IPS-NIHi11 (cell line): ENCODE data around the gene ANKMY1.

ENCODE experiments used
- DNase-seq: peaks from one replicate; pipeline ENCODE4 v3.0.0; 2012; ENCODE audit warnings: mixed read lengths, low spot score

ANKMY1 gene

DNA sequence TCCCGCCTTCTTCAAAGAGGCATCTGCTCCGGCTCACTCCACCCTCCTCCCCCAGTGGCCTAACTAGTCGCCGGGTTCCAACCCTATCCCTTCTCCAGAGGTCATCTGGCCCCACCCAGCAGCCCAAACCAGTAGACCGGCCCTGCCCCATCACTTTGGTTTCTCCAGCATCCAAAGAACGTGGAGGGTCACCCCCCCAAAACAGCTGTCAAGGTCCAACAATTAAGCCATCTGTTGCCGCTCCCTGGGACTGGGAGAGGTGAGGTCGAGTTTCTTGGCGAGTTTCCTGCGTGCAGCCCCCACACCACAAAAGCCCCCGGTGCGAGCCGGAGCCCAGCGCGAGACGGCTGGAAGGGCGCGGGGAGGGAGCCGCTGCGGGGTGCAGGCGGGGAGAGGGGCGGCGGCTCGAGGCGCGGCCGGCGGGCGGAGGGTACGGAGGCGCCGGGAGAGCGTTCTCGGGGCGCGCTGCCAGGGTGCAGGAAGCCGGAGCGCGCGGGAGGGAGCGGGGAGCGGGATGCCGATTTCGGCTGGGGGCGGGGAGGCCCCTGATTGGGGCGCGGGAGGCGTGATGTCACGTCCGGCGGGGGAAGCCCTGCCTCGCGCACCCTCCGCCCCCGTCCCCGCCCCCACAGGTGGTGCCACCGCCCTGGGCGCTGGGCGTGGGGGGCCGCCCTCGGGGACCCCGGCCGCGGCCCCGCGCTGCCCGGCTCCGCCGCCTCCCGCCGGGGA is 122.9 kb downstream of the ANKMY1 start:
- peak; percentile 99 for DNase-seq

DNA sequence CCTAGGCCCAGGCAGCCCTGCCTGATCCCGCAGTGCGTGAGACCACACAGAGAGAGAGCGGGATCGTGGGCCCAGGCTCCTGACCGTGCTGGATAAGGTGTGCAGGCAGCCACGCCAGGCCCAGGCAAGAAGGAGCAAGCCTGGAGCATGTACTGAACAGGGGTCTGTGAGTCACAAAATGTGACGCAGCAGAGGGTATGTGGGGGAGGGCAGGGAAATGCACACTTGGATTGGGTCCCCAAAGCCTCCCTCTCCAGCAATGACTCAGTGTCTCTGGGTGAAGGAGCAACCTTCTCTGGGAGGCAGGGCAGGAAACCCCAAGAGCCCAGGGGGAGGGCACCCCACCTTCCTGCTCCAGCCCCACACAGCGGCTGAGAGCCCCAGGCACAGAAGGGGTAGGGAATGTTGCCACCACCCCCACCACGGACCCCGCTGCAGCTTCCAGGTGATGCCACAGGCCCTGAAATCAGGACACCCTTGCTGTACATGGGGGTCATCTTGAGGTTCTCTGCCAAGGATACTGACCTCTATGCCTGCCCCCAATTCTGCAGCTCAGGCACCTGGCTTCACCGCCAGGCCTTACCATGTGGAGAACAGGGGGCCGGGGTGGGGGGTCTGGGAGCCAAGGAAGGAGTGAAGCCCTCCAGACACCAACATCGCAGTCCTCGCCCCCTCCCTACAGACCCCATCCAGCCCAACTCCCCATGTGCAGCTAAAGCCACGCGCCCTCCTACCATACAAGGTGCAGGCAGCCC is 123.6 kb downstream of the ANKMY1 start:
- DNase-seq: no peak

DNA sequence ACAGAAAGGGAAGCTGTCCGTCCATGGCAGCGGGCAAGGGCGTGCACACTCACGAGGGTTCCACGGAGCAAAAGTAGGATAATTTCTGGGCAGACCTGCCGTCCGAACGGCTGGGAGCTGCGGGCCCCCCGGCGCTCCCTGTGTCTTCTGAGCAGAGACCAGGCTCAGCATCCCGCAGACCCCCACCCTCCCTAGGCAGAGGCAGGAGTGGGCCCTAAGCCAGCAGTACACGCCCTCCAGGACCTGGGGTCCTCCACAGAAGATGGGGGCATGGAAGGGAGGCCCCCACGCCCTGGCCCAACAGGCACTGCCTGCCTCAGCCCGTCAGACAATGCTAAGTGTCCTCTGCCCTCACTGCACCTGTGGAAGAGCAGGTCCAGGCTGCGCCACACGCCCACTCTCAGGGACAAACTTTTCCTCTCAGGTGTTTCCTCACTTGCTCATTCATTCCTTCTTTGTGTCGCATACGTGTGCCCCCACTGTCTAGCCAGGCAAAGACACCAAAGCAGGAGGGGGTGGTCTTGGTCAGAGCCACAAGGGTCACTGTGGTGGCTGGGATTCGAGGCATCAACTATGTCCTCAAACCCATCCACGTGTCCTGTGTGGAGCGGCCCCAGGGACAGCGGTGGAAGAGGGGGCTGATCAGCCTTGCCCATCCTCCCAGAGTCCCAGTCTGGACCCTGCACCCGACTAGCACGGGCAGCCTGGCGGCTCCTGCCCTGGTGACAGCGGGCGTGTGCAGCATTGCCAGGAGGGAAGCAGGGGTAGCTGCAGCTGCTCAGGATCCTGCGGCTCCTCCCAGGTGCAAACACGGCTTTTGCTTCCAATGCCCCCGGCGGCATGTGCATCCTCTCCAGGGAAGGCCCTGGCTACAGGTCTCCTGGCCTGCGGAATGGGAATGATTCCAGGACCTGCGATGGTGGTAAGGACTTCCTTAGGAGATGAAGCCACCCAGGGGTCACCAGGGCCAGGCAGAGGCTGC is 124.7 kb downstream of the ANKMY1 start:
- no peak for DNase-seq

DNA sequence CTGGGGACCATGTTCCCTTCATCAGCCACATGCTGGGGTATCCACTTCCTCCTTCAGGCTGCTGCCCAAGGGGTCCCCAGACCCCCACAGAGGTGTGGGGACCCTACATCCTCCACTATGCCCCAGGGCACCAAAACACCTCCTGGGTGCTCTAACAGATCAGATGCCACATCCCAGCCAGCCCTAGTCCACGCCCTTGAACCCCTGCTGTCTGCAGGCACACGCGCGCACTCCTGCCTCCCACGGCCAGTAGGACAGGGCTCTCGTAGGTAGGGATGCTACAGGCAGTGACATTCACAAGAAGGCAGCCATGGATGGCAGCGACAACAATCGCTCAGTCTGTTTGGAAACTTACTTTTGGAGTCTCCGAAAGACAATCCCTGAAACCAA is 125.4 kb downstream of the ANKMY1 start:
- DNase-seq: no peak

DNA sequence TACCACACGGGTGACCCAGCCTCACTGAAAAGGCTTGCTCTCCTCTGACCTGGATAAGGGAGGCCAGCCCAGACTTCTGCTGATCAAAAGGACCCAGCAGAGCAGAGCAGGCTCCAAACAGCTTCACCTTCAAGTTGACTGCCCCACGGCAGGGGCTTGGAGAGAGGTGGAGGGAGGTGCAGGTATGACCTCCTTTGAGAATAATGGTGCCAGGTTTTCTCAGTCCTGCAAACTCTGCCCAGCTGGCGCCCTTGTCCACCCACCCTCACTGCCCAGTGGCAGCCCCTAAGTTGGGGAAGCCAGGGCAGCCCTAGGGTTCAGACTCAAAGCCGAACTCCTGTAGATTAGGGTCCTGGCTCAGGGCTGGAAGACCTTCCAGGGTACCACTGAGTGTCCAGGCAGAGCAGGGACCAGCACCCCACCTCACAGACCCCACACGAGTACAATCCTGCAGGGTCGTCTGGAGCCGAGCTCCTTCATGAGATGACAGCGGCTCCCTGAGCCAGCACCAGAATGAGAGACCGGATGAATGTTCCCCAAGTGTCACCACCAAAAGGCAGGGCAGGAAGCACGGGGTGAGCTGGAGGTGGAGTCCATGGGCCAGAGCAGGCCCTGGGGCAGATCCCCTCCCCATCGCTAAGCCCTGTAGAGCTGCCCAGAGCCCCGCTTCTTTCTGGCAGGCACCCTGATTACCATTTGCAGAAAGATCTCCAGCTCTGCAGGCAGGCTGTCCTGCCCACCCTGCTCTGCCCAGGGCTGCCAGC is 125.9 kb downstream of the ANKMY1 start:
- no peak for DNase-seq

DNA sequence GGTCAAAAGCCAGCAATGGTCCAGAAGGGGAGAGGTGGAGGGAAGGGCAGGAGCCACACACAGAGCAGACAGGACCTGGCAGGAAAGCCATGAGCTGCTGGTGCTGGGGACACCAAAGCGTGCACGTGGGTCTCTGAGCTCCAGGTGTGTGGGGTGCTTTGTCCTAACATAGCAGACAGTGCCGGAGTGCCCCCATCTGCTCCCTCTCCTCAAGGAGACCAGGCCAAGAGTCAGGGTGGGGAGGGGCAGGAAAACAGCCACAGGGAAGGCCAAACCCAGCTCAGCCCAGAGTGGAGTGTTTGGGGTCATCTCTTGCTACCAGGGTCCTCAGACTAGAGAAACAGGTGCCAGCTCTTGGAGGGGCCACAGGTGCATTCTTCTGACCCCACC is 126.5 kb downstream of the ANKMY1 start:
- no peak for DNase-seq

DNA sequence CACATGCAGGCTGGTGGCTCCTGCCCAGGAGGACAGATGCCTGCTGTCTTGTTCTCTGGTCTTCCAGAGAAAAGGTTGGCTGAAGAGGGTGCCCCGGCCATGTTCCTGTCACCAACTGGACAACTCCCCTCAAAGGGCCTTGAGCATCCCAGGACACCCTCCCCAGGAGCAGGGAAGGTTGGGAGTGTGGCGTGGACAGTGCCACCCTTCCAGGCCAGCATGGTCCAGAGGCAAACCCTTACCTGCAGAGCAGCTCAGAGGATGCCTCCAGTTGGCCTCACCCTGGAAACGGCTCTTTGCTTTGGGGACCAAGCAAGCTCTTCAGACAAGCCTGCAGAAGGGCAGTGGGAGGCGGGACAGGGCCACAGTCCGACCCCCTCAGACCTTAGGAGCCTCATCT is 127.2 kb downstream of the ANKMY1 start:
- no peak for DNase-seq

DNA sequence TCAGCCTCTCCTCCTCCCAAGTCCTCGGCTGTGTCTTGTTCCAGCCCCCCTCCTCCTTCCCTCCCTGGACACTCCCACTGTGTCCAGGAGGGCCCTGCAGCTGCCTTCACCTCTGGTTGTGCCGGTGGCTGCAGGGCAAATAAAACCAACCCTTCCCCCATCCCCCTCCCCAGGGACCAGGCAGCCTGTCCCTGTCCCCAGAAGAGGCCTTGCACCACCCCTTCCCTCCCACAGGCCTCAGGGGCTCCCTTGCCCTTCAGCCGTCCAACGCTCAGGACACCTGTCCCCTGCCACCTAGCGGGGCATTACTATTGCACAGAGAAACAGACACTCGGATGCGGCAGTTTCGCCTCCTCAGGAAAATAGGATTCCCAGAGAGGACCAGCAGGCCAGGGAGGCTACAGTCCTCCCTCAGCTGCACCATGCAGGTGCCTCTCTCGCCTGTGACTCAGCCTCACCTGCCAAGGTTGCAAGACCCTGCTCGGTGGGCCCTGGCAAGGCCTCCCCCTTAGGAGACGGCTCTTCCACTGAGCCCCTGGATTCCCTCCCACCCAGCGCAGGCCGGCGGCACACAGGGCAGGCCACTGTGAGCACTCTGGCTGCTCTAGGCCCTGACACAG is 127.8 kb downstream of the ANKMY1 start:
- DNase-seq: no peak
